Neural cell (in vitro differentiated cells): ENCODE measurements around the gene HEPACAM2. TPM values are rescaled to one million over a fixed set of nuclear protein-coding genes. Genes with fewer than 3 reads are reported as not detected.

Source experiments
- H2AFZ ChIP-seq: fragments of 200-600, 300-800 bp; sonication (generic), shearing (Covaris generic); 2 replicates; pipeline ENCODE4 v1.6.0; 2014; ENCODE audit warnings: low read depth, mild to moderate bottlenecking, antibody characterized with exemption, low read length, moderate library complexity
- H3F3A ChIP-seq: fragments of 200-600 bp; shearing (Covaris generic); 2 replicates; pipeline ENCODE4 v1.6.1; 2016; ENCODE audit warnings: mild to moderate bottlenecking, moderate library complexity, mixed read lengths, antibody characterized with exemption, low read length; ENCODE audit not compliant: insufficient read depth, poor library complexity, severe bottlenecking
- H3K27ac ChIP-seq: fragments of 200-600, 300-800 bp; sonication (generic), shearing (Covaris generic); 2 replicates; pipeline ENCODE4 v1.5.1; 2014; ENCODE audit warnings: mild to moderate bottlenecking, low read length, moderate library complexity
- H3K27me3 ChIP-seq: fragments of 300-800, 200-600 bp; sonication (generic), shearing (Covaris generic); 2 replicates; pipeline ENCODE4 v1.6.0; 2014; ENCODE audit warnings: mild to moderate bottlenecking, low read depth, low read length, moderate library complexity; ENCODE audit not compliant: insufficient read depth
- H3K36me3 ChIP-seq: fragments of 300-800, 200-600 bp; sonication (generic), shearing (Covaris generic); 2 replicates; pipeline ENCODE4 v1.5.1; 2014; ENCODE audit warnings: mild to moderate bottlenecking, antibody characterized with exemption, low read length, moderate library complexity; ENCODE audit not compliant: insufficient read depth
- H3K4me2 ChIP-seq: fragments of 300-800, 200-600 bp; sonication (generic), shearing (Covaris generic); 2 replicates; pipeline ENCODE4 v1.6.0; 2014; ENCODE audit warnings: mild to moderate bottlenecking, low read length
- H3K4me3 ChIP-seq: fragments of 300-800, 200-600 bp; sonication (generic), shearing (Covaris generic); 2 replicates; pipeline ENCODE4 v1.5.1; 2014; ENCODE audit warnings: mild to moderate bottlenecking, low read length, moderate library complexity
- H3K79me2 ChIP-seq: fragments of 200-600 bp; shearing (Covaris generic); replicated peaks from 2 replicates; pipeline ENCODE4 v1.6.0; 2014; ENCODE audit warnings: mild to moderate bottlenecking, low read length, moderate library complexity; ENCODE audit not compliant: insufficient read depth
- H3K9ac ChIP-seq: fragments of 300-800, 200-600 bp; sonication (generic), shearing (Covaris generic); 2 replicates; pipeline ENCODE4 v1.6.1; 2016; ENCODE audit warnings: mild to moderate bottlenecking, low read length, mixed read lengths
- H3K9me2 ChIP-seq: fragments of 200-600 bp; shearing (Covaris generic); 2 replicates; pipeline ENCODE4 v1.6.1; 2016; ENCODE audit warnings: mild to moderate bottlenecking, low read length, mixed read lengths; ENCODE audit not compliant: insufficient read depth
- H3K9me3 ChIP-seq: fragments of 200-600, 300-800 bp; sonication (generic), shearing (Covaris generic); 2 replicates; pipeline ENCODE4 v1.6.1; 2016; ENCODE audit warnings: mild to moderate bottlenecking, mixed run types, low read length, moderate library complexity, mixed read lengths
- H4K20me1 ChIP-seq: fragments of 200-600 bp; shearing (Covaris generic); 2 replicates; pipeline ENCODE4 v1.6.1; 2016; ENCODE audit warnings: mild to moderate bottlenecking, mixed run types; ENCODE audit not compliant: insufficient read depth
- CTCF ChIP-seq: fragments of 450-650 bp; IDR thresholded peaks from 2 replicates; pipeline ENCODE4 v1.5.1; 2014; ENCODE audit warnings: antibody characterized with exemption, mild to moderate bottlenecking, moderate library complexity; ENCODE audit not compliant: poor library complexity, severe bottlenecking
- EP300 ChIP-seq: fragments of 450-650 bp; conservative IDR thresholded peaks from 2 replicates; pipeline ENCODE4 v1.6.1; 2014; ENCODE audit warnings: antibody characterized with exemption, mild to moderate bottlenecking, moderate library complexity; ENCODE audit not compliant: poor library complexity, severe bottlenecking
- EZH2 ChIP-seq: fragments of 200-600, 300-800 bp; shearing (Covaris generic), sonication (generic); IDR thresholded peaks from 2 replicates; pipeline ENCODE4 v1.6.1; 2014; ENCODE audit warnings: antibody characterized with exemption, low read length, borderline replicate concordance, mild to moderate bottlenecking; ENCODE audit not compliant: insufficient read depth, poor library complexity, severe bottlenecking
- MXI1 ChIP-seq: fragments of 450-650 bp; conservative IDR thresholded peaks from 2 replicates; pipeline ENCODE4 v1.6.1; 2014; ENCODE audit warnings: antibody characterized with exemption, mild to moderate bottlenecking; ENCODE audit not compliant: poor library complexity, severe bottlenecking
- POLR2AphosphoS5 ChIP-seq: IDR thresholded peaks from 2 replicates; pipeline ENCODE4 v1.6.1; 2012
- RAD21 ChIP-seq: fragments of 450-650 bp; conservative IDR thresholded peaks from 2 replicates; pipeline ENCODE4 v1.6.1; 2014; ENCODE audit warnings: antibody characterized with exemption, mild to moderate bottlenecking, moderate library complexity
- REST ChIP-seq: IDR thresholded peaks from 2 replicates; pipeline ENCODE4 v1.6.1; 2012; ENCODE audit warnings: borderline replicate concordance
- SMC3 ChIP-seq: fragments of 450-650 bp; conservative IDR thresholded peaks from 2 replicates; pipeline ENCODE4 v1.6.1; 2014; ENCODE audit warnings: antibody characterized with exemption, mild to moderate bottlenecking, moderate library complexity; ENCODE audit not compliant: poor library complexity
- TAF1 ChIP-seq: IDR thresholded peaks from 2 replicates; pipeline ENCODE4 v1.6.1; 2012; ENCODE audit warnings: low read depth
- polyA plus RNA-seq: library from polyadenylated mRNA; depleted of rRNA; stranded (reverse); fragments of >200 nt; gene quantifications from 2 replicates; pipeline ENCODE4 v1.2.3, GENCODE V29; 2014

Gene HEPACAM2
- polyA plus RNA-seq, 1 donor from 2014 or later: 0.35 TPM

GRCh38 chr7:93239824-93240223 lies 13.6 kb upstream of the HEPACAM2 start (continued):
- no peak for TF ChIP-seq EP300

DNA sequence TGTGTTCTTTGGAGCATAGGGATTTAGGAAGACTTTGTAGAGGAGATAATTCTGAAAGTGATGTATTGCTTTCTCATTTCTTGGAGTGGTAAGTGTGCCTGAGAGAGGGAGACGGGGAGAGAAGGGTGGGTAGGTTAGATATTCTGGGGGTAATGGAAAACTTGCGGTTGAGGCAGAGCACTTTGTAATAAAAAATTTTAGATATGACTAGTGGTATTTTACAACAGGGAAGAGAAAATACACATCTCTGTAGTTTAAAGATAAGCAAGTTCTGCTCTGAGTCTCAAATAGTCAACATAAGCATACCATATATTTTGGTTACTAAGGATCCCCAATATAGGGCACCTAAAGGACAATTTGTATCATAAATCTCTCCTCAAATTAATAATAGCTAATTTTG lies 12.5 kb upstream of the HEPACAM2 start:
- H3K79me2 ChIP-seq: peaks cover 33% of the 10 kb centered on the region
- no peaks in the 10 kb centered on the region for H3K9me3 ChIP-seq
- no peak overlapping the region for H2AFZ ChIP-seq
- no peaks in the 10 kb centered on the region for H4K20me1 ChIP-seq
- H3F3A ChIP-seq: no peaks in the 10 kb centered on the region
- no peak overlapping the region for H3K4me2 ChIP-seq
- no peaks in the 10 kb centered on the region for H3K36me3 ChIP-seq
- H3K9me2 ChIP-seq: no peaks in the 10 kb centered on the region
- TF ChIP-seq CTCF (no peak), SMC3 (no peak), MXI1 (no peak), TAF1 (no peak), EP300 (no peak), EZH2 (no peak), POLR2AphosphoS5 (no peak), REST (no peak), RAD21 (no peak)
- no peaks in the 10 kb centered on the region for H3K27me3 ChIP-seq
- no peak overlapping the region for H3K4me3 ChIP-seq
- no peak overlapping the region for H3K9ac ChIP-seq
- no peak overlapping the region for H3K27ac ChIP-seq

GRCh38 chr7:93238131-93238530 lies 11.9 kb upstream of the HEPACAM2 start:
- H3K9me3 ChIP-seq: no peaks in the 10 kb centered on the region
- H3K27me3 ChIP-seq: no peaks in the 10 kb centered on the region
- no peak overlapping the region for H3K4me3 ChIP-seq
- H3K27ac ChIP-seq: no peak overlapping the region
- H4K20me1 ChIP-seq: no peaks in the 10 kb centered on the region
- peaks cover 40% of the 10 kb centered on the region for H3K79me2 ChIP-seq
- no peak overlapping the region for H3K4me2 ChIP-seq
- no peaks in the 10 kb centered on the region for H3K9me2 ChIP-seq
- no peak overlapping the region for H3K9ac ChIP-seq
- no peak overlapping the region for H2AFZ ChIP-seq
- TF ChIP-seq RAD21 (no peak), EP300 (no peak), REST (no peak), SMC3 (no peak), TAF1 (no peak), EZH2 (no peak), CTCF (no peak), MXI1 (no peak), POLR2AphosphoS5 (no peak)
- no peaks in the 10 kb centered on the region for H3K36me3 ChIP-seq
- no peaks in the 10 kb centered on the region for H3F3A ChIP-seq
